CD4-positive, alpha-beta T cell treated with Interleukin-1 beta for 1 hour (primary cell): Measurements from ENCODE around the gene ASB6.

Source experiments
- DNase-seq, 2 donors: peaks; one replicate each; pipeline ENCODE4 v3.0.0-alpha.2; 2020 to 2022

The ASB6 gene, protein sequence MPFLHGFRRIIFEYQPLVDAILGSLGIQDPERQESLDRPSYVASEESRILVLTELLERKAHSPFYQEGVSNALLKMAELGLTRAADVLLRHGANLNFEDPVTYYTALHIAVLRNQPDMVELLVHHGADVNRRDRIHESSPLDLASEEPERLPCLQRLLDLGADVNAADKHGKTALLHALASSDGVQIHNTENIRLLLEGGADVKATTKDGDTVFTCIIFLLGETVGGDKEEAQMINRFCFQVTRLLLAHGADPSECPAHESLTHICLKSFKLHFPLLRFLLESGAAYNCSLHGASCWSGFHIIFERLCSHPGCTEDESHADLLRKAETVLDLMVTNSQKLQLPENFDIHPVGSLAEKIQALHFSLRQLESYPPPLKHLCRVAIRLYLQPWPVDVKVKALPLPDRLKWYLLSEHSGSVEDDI

DNA sequence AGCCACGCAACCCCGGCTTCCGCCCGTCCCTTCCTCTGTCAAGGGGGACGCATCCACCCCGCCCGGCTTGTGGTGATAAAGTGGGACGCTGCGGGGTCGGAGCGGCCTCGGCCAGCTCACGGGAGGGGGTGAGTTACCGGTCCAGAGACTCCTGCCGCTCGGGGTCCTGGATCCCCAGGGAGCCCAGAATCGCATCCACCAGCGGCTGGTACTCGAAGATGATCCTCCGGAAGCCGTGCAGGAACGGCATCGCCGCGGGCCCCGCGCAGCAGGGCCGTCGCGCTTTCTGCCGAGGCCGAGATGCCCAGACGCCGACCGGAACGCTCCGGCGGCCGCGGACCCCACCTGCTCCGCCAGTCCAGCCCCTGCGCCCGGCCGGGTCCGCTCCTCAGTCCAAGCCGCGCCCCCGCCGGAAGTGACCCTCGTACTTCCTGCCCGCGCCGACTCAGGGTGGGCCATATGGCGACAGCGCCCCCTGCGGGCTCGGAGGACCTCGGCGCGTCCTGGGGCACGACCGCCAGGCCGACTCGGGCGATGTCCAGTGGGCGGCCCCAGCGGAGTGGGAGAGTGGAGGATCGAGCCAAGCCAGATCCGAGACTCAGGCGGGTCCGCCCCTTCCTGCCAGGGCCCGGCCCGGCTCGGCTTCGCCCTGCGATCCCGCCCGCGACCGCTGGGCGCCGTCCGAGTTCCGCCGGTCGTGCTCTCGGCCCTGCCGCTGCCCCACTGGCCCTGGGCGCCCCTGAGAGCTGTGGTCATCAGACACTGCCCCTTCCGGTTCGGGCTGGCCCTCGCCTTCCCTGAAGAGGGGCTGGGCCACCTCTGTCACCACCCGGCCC lies at the start of gene ASB6:
TSS of gene ASB6 (minus strand) at position 402 of the 836 bp plus-strand sequence. CDS start at position 250, 152 bp downstream.
- peak; percentile 93 to 94 for DNase-seq

DNA sequence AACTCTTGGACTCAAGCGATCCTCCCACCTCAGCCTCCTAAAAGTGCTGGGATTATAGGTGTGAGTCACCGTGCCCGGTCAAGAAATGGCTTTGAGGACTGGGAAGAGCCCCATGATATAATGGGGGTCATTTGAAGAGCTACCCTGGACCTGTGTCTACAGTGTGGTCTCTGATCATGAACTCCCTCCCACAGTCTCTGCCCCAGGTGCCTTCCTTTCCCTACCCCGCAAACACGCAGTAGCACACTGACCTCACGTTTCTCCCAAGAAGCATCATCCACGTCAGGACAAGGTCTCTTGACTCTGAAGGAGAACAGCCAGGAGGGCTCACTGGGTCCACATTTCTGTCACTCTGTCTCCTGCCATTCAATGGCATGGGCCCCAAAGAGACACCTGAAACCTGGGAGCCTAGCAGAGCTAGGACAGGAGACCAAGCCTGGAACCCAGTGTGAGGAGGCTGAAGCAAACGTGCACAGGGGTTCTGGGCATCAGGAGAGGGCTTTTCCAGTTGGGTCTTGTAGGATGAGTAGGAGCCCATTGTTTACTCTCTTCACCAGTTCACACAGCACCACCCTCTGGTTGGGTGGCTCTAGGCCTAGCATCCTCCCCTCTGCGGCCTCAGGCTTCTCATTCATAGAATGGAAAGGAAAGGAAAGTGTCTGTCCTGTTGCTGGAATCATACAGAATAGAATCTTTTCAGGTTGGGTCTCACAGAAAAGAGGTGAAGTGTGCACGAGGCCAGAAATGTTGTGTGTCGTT lies 46.5 kb upstream of the ASB6 start:
- no peak for DNase-seq

DNA sequence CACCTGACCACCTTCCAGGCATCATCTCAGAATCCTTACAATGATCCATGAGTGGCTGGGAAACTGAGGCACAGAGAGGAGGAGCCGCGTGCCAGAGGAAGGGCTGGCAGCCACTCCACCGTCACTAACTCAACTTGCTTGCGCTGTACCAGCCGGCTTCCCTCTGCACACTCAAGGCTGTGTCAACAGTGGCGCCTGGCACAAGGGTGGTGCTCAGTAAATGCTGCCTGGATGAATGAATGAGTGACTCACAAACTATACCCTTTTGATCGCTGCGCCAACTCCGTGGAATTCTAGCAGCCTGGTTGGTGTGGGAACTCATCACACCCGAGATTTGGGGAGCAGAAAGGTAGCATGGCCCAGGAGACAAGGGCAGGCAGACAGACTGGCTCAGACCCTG lies 45.4 kb upstream of the ASB6 start:
- DNase-seq = no peak

DNA sequence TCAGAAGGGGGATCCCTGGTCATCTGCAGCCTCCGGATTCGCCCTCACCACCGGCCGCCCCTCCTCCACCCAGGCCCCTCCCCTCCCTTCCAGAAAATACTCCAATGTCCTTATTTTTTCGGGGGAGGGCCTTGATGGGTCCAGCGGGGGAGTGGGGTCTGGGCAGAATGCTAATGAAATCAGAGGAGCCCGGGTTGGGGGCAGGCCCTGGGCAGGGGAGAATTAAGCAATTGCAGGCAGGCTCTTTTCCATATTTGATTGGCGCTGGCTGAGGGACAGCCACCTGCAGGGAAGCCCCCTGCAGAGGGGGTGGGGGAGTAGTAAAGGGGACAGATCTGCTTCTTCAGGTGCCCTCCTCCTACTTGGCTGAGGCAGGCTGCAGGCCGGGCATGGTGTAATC lies 44.8 kb upstream of the ASB6 start:
- DNase-seq = no peak

DNA sequence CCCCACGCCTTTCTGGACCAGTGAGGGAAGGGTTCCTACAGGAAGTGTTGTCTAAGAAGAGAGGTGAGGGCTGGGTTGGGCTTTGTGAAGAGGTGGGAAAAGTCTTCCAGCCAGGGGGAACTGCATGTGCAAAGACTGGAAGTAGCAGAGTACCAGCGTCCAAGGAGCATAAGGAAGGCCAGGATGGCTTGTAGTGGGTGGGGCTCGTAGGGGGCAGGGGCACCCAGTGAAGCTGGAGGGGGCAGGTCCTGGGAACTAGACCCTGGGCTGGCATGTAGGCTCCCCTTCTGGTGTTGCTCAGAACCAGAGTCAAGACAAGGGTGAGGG lies 43.9 kb upstream of the ASB6 start:
- no peak for DNase-seq

DNA sequence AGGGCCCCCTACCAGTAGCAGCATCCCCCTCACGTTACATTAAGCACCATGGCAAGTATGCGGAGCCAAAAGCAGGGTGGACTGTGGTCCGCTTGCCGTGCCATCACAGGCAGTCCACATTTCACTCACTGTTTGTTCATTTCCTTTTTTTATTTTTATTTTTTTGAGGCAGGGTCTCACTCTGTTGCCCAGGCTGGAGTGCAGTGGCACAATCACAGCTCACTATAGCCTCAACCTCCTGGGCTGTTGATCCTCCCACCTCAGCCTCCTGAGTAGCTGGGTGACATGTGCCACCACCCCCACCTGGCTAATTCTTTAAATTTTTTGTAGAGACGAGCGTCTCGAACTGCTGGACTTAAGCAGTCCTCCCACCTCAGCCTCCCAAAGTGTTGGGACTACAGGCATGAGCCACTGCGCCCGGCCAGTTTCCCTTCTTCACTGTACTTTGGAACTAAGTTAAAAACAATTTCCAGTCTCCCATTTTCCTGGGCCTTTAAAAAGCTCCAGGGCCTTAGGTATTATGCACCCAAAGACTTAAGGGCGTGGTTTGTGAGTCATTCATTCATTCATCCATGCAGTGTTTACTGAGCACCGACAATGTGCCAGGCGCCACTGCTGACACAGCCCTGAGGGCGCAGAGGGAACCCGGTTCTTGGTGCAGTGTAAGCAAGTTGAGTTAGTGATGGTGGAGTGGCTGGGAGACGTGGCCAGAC lies 43.4 kb upstream of the ASB6 start:
- DNase-seq = no peak

DNA sequence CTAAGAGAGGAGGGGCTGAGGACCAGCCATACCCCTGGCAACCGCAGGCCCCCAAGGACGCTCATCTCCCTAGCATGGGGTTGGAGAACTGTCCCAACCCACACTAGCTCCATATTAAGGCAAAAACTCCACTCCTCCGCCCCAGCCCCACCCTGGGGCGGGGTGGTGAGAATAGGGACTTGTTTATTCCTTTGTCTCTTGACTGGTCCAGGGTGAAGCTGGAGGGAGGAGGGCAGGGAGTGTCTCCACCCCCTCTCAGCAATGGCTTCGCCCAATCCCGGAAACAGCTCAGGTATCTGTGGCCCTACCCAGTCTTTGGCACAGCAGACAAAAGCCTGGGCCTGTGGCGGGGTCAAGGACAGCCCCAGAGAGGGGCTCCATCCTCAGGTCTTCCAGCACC lies 40.4 kb upstream of the ASB6 start:
- DNase-seq = no peak

DNA sequence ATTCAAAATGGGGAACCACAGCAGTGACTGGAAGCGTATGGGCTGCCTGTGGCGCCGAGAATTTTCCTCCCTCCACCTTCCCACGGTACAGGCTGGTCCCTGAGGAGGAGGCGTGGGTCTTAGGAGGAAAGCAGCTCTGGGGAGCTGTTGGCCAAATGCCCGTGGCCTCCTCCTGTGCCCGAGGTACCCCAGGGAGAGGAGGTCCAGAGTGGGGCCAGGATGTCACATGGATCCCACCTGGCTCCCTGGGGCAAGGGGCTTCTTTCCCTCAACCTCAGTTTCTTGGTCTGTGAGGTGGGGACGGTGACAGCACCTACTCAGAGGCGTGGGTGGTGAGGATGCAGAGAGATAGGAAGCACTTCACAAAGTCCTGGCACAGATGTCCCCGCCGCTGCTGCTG lies 40.0 kb upstream of the ASB6 start:
- DNase-seq = no peak

DNA sequence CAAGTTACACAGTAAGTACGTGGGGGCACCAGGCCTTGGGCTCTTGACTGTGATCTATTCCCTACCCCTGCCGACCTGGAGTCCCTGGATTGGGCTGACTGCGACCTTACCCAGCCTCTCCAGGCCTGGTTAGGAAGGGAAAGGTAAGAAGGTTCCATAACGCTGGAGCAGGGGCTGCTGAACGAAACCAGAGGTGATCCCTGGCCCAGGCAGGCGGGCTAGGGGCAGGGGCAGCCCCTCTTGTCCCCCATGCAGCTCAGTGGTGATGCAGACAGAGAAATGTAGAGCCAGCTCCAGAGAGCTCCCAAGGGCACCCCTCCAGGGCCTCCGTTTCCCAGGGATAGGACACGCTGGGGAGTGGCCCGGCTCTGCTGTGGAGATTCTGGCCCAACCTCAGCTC lies 37.6 kb upstream of the ASB6 start:
- no peak for DNase-seq

DNA sequence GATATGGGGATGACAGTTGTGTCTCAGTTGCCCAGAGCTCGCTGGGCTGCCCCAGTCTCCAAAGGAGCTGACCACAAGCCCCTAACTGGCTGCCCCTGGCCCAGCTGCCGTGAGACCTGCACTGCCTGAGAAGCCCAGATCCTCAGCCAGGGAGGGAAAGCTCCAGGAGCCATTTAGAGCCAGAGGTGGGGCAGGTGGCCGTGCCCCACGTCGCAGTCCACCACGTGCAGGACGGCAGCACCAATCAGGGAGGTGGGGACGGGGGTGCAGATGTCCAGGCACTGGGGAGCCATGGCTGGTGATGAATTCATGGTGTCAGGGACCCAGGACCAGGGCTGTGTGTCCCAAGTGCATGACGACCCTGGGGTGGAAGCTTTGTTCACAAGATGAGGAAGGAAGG lies 36.9 kb upstream of the ASB6 start:
- DNase-seq = no peak

DNA sequence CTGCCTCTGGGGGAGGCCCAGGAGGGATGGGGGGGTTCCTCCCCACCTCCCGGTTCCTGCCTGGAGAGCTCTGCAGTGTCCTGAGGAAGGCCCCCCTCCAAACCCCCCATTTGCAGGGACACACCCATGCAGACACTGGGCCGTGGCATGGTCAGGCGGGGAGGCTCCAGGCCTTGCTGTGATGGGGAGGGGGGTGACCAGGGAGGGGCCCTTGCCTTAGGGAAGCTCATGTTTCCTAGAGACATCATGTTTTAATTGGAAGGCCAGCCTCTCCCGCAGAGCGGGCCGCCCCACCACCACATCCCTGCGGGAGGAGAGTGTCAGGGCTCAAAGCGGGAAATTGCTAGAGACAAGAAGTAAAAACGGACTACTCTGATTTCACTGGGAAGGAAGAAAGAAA lies 35.5 kb upstream of the ASB6 start:
- no peak for DNase-seq

DNA sequence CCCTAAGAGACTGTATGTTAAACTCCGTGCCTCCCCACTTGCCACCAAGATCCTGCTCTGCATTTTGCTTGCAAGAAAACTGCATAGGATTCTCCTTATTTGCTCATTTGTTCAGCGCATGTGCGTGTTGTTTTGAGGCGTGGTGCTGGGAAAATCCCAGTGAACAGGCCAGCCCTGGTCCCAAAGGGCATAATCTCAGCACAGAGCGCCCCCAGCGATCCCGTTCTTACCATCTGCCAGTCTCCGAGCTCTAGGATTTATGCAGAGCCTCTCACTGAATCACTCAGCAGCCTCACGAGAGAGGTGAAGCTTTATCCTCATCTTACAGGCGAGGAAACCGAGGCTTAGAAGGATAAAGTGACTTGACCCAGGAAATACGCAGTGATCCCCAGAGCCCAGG lies 35.0 kb upstream of the ASB6 start:
- no peak for DNase-seq

DNA sequence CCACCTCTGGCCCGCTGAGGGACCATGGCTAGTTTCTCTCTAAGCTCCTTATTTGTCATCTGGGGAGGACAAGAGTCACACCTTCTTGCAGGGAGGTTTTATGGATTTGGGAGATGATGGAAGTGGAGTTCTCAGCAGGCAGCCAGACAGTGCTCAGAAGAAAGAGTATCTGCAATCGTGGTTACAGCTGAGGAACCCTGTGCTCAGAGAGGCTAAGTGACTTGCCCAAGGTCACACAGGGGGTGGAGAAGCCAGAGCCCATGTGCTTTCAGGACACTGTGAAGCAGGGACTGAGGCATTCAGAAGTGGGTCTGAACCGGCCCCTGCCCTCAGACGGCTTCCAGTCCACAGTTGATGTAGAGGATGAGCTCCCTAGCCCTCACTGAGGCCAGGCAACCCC lies 34.3 kb upstream of the ASB6 start:
- no peak for DNase-seq

DNA sequence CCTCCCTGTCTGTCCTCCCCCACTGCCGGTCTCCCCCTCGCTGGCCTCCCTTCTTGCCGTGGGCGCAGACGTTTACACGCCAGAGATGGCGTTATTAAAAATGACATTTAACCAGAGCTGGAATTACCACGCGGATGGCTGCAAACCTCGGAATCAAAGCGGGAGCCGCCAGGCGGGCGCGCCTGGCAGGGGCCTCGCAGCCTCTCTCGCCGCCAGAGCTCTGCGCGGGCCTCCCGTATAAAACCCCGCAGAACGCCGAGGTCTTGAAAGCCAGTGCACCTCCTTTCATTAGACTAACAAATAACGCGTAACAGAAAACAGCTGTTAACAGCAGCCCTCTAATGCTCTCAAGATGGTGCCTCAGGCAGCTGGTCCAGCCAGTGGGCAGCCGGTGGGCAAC lies 33.7 kb upstream of the ASB6 start:
- DNase-seq = no peak

DNA sequence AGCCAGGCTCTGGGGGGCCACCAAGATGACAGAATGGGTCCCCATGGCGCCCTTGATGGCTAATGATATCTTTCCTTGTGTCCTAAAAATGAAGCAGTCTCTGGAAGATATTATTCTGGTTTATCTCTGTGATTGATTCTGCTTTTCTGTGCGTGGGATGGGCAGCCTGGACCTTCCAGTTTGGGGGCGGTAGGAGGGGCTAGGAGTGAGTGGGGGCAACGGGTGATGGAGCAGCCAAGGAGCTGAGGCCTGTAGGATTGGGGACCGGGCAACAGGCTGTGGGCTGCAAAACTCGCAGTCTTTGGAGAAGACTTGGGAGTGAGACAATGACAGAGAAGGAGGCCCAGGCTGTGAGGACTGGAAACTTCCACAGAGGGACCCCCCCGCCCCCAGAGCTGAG lies 32.3 kb upstream of the ASB6 start:
- DNase-seq = no peak

DNA sequence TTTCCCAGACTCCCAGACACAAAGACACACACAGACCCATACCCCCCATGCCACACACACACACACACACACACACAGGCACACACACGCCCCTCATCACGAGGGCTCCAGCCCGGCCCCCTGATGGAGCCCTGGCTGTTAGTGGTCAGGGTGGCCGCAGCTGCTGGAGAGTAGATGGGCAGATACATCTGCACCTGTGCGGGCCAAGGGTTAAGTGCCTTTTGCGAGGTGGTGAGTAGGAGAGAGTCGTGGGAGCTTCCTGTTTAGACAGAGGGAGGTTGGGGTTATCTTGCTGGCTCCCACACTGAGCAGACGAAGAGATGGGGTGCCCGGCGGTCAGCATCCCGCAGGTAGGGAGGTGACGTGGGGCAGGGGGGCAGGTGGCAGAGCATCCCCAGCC lies 31.7 kb upstream of the ASB6 start:
- DNase-seq = no peak

DNA sequence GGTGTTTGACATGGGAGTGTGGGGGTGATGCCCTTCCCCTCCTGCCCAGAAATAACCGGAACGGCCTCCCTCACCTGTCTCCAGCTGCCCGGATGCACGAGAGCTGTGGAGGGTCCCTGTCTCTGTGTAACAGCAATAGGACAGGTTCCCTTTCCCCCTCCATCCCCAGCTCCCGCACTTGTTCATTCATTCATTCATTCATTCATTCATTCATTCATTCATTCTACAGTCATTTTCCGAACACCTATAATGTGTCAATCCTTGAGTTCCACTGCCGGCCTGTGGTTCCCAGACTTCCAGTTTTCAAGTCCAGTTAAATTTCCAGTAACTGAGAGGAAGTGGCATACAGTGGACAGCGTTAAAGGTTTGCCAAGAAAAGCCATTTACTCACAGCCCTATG lies 30.8 kb upstream of the ASB6 start:
- no peak for DNase-seq

DNA sequence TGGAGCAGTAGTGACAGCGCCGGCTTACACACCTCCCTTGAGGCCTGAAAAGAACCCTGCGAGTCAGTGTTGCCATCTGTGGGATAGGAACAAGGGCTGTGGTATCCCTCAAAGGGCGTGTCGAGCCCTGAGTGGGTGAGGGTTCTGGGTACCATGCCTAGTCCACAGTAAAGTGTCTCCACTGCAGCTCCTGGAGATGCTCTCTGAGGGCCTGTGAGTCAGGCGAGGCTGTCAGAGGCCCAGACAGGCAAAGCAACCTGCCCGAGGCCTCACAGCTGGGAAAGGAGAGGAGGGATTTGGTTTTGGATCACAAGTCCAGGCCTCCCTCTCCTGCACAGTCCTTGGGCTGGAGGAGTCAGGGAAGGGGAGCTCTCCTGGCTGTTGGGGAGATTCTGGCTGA lies 29.6 kb upstream of the ASB6 start:
- DNase-seq = no peak

DNA sequence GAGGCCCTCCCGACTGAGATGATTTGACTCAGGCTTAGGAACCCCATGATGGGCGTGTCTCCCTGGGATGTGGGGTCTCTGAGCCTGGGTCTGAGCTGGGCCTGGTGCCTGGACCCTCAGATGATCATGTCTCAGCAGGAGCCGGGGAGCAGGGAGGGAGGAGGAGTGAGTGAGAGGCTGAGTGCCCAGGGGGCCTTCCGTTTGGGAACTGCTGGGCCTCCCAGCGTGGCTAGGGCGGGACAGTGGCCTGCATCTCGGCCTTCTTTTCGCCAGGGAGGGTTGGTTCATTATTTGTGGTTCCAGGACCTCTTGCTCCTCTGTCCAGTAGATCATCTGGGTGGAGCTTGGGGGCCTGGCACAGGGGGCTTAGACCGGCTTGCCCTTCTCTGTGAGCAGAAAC lies 29.1 kb upstream of the ASB6 start:
- DNase-seq = no peak

DNA sequence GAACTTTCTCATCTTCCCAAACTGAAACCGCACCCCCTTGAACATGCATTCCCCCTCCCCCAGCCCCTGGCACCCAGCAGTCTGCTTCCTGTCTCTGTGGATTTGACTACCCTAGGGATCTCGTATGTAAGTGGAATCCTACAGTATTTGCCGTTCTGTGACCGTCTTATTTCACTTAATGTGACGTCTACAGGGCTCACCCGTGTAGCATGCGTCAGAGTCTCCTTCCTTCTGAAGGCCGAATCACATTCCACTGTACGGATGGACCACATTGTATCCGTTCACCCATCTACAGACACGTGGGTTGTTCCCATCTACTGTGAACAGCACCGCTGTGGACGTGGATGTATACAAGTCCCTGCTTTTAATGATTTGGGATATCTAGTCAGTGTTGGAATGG lies 28.0 kb upstream of the ASB6 start:
- no peak for DNase-seq

DNA sequence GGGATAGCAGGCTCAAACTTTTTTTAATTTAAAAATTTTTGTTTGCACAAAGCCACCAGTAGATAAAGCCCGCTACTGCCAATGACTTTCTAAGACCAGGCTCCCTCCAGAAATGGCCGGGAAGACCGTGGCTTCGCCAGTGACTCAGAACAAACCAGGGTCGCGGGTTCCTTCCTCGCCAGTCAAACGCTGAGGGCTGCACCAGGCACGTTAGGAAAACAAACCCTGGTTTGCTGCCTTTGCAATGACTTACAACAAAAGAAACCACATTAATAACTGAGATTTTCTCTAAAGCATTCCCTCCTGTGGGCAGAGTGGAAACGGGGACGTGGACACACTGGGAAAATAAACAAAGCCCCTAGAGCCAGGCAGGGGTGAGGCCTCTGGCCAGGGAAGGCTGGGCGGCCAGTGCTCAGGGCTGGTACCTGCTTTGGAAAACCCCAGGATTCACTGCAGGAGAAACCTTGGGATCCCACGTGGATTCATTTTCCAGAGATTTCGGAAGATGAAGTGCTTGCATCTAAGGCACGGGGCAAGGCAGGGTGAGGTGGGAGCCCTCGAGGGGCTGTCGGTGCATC lies 27.3 kb upstream of the ASB6 start:
- no peak for DNase-seq

DNA sequence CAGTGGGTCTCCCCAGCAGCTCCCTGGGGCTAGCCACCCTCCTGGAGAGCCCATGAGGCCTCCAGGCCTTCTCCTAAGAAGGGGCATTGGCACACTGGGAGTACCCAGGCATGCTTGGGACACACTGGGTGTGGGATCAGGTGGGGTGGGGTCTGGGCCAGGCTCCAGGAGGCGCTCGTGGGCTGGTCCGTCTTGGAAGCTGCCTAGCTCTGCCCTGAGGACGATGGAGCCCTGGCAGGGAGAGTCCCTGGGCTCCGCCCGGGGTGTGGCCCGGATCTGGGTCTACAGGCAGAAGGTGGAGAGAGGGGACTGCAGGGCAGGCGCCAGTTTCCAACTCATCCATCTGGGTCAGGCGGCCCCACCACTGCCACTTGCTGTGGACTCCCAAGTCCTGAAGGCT lies 25.9 kb upstream of the ASB6 start:
- DNase-seq = no peak

DNA sequence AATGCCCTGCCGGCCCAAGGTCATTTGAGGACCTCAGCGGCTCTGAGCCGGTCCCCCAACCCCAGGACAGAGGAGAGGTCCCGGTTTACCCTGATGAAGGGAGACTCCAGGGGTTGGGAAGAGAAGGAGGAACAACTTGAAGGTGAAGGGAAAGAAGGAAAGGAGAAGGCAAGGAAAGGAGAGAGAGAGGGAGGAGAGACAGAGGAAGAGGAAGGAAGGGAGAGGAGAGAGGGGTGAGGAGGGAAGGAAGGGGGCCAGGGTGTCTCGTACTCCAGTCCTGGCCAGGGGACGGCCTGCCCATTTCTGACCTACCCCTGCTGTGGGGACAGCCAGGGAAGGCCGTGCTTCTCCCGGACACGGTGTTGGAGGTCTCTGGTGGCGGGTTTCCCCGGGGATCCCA lies 25.4 kb upstream of the ASB6 start:
- DNase-seq = no peak
